ENCODE results near the gene OSBPL2.
A peak's percentile ranks its signal among the peaks of the same experiment; 100 is the strongest.

Gene OSBPL2

GRCh38 chr20:62315773-62316172 is 77.5 kb downstream of the OSBPL2 start:
- DNase-seq = no peak

DNA sequence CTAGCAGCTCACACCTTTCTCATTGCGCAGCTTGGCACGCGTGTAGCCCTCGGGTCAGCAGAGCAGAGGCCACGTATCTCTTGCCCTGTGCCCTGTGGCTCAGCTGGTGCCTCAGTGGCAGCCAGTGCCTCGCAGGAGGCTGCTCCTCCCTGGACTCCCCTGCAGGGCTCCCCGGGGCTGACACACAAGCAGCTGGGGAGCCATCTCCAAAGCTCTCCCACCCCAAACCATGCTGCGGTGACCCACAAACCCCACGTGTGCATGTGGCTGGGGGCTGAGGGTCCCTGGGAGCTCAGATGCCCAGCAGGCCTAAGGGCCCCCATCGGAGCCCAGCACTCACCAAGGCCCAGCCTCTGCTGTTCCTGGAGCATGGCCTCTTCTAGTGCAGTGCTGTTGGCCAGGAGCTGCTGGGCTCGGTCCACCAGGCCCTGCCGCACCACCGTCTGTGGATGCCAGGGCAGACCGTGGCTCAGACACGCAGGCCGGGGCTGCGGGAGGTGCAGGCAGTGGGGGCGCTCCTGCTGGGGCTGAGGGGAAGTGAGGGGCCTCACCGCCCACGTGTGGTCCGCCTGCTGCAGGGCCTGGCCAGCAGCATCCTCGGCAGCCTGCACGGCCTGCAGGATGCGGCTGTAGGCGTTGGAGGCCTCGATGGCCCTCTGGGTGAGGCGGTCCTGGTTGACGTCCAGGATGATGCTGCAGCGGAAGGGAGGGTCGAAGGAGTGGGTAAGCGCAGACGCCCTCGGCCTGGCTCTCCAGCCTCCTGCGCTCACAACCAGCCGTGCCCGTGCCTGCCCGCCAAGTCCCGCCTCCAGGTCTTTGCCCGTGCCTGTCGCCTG is 78.2 kb downstream of the OSBPL2 start:
- DNase-seq = no peak

DNA sequence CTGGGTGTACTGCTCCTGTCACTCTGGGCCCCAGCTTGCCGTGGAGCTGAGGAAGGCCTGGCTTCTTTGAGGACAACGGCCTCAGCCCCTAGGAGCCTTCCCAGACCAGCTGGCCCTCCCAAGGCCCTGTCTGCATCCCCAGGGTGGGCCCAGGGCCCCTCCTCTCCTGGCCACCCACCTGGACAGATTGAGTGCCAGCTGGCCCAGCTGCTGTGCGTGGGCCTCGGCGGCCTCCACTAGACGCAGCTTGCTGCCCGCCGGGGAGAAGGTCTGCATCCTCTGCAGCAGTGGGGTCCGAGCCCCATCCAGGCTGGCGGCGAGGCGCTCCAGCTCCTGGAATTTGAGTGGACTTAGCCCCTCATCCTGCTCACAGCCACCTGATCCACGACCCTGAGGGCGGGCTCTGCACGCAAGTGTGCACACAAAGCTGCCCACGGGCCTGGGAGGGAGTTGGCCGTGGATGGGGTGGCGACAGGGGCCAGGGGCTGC is 78.9 kb downstream of the OSBPL2 start:
- DNase-seq = no peak

- no peak for DNase-seq
Measured at GRCh38 chr20:62318400-62319345, 80.4 kb downstream of the OSBPL2 start.

GRCh38 chr20:62319346-62319909 is 81.1 kb downstream of the OSBPL2 start:
- DNase-seq = no peak

GRCh38 chr20:62320581-62321354 is 82.4 kb downstream of the OSBPL2 start:
- DNase-seq = no peak

GRCh38 chr20:62321521-62321948 is 83.2 kb downstream of the OSBPL2 start:
- peak; percentile 45 for DNase-seq

- no peak for DNase-seq
Measured at GRCh38 chr20:62321975-62322374, 83.7 kb downstream of the OSBPL2 start.

DNA sequence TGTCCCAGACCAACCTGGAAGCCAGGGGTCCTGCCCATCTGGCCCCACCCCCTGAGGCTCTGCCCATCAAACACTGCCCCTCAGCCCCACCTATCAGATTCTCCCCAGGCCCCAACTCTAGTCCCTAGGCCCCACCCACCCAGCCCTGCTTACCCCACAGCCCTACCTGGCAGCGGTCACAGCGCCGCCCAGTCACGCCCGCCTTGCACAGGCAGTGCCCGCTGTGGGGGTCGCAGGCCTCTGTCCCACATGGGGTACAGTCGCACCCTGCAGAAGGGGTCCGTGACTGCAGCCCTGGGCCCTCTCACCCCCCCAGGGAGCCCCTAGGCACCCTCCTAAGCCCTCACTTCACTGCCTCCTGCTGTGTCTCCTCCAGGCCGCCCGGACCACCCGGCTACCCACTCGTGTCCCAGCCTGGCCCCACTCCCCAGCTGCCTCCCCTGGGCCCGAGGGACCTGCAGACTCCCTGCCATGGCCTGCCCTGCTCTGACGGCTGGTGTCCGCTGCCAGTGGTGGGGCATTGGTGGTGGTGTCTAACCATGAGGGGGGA is 84.2 kb downstream of the OSBPL2 start:
- no peak for DNase-seq

DNA sequence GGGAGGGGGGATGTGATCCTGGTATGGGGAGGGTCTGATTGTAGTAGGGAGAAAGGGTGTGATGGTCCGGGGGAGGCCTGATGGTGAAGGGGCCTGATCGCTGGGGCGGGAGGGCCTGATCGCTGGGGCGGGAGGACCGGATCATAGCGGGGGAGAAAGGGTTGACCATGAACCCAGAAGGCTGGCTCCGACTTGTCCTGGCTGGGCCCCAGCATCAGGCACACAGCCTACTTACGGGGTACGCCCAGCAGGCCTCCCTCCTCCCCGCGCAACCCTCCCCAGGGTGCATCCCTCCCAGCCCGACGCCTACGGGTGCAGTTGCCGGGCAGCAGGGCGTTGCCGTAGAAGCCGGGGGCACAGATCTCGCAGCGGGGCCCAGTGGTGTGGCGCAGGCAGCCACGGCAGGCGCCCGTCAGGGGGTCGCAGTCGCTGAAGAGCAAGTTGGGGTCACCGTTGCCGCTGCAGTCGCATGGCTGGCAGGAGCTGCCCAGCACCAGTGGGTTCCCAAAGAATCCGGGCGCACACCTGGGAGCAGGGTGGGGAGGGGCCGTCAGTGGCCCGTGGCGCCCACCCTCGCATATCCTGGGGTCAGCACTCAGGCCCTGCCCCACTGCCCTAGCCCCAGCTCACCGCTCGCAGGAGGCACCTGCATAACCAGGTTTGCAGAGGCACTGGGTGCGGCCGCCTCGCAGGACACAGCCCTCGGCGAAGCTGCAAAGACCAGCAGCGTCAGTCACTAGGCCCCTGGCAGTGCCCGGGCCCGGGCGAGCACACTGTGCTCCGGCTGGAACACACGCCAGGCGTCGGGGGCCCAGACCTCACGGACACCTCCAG is 85.0 kb downstream of the OSBPL2 start:
- DNase-seq = no peak

DNA sequence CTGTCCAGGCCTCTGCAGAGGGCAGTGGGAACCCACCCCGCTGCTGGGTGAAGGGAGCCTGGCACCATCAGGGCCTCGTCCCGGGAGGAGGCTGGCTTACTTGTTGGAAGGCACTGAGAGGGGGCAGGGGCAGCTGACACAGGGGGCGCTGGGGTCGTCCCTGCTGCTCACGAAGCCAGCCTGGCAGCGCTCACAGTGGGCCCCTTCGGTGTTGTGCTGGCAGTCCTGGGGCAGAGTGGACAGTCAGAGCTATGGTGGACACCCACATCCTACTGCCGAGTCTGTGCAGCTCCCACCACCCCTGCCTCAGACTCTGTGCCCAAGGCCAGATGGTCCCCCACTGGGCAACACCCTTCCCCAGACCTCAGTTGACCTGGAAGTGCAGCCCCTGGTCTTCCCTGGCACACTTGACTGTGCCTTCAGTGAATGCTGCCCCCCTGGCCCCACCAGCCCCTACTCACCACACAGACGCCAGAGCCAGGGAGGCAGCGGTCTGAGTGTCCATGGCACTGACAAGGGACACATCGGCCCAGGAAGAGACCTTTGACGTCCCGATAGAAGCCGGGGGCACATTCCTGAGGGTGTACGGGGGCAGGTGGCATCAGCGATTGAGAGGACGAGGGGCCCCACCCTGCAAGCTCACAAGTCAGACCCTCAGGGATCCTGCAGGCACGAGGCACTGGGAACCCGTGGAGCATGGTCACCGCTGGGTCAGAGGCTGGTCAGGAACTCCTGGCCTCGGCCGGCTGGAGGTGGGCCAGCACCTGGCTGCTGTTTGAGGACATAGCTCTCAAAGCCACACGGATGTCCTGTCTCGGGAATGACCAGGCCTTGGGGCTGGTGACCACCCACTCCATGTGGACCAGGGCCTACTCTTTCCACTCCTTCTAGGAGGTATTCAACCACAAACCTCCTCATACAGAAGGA is 85.9 kb downstream of the OSBPL2 start:
- DNase-seq = no peak

GRCh38 chr20:62325172-62325905 is 87.0 kb downstream of the OSBPL2 start:
- DNase-seq = no peak

DNA sequence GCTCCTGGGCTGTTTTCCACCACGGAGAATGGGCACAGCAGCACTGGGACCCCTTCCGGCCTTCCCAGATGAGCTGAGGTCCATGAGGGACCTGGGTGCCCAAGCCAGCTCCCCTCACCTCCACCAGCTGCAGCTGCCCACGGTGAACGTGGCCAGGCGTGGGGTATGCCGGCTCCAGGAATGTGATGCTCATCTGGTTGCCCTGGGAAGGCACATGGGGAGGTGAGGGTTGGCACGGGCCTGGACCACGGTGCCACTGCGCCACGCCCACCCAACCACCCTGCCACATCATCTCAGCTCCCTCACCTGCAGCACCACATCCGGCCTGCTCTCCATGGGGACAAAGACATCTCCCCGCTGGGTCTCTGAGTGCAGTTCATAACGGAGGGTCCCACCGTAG is 88.2 kb downstream of the OSBPL2 start:
- no peak for DNase-seq

GRCh38 chr20:62326959-62327725 is 88.8 kb downstream of the OSBPL2 start:
- DNase-seq = no peak

DNA sequence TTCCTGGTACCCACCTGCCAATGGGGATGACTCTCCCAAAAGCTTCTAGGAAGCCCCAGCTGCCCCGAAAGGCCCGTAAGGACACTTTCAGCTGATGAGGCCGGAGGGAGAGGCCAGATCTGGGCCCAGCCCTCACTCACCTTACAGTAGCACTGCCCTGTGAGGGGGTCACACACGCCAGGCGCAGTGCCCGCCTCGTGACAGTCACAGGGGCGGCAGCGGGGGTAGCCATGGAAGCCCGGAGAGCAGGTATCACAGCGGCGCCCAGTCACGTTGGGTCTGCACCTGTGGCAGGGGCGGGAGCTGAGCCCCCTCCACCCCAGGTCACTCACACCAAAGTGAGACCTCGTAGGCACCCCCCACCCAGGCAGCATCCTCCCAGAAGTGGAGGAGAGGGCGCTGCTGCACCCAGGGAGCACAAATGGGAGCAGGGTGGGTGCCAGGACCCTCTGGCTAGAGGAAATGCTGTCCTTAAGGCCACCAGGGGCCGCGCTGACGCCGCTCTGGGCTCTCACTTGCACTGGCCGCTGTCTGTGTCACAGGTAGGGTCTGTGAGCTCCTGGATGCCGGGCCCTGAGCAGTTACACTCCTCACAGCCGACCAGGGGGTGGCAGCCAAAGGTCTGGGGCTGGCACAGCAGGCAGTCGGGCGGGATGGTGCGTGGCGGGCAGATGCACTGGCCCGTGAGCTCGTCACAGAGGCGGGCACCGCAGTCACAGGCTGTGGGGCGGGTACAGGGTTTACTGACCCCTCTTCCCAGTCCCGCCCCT is 89.6 kb downstream of the OSBPL2 start:
- DNase-seq = no peak

- DNase-seq = no peak
Measured at GRCh38 chr20:62328684-62329388, 90.5 kb downstream of the OSBPL2 start.
